GM18508 (cell line): Measurements from ENCODE around the gene OR13A1.
"Not testable (repeated sequence)": the region's sequence is repeated elsewhere in the genome, so short reads cannot be mapped to it uniquely, and the experiment has no call there.

Experiments
- ATAC-seq: cut with Tn5 transposase; IDR thresholded peaks from one replicate; pipeline ENCODE4 v1.9.1; 2021; ENCODE audit warnings: moderate number of reproducible peaks; ENCODE audit not compliant: insufficient read depth, unreplicated experiment

Gene OR13A1

DNA sequence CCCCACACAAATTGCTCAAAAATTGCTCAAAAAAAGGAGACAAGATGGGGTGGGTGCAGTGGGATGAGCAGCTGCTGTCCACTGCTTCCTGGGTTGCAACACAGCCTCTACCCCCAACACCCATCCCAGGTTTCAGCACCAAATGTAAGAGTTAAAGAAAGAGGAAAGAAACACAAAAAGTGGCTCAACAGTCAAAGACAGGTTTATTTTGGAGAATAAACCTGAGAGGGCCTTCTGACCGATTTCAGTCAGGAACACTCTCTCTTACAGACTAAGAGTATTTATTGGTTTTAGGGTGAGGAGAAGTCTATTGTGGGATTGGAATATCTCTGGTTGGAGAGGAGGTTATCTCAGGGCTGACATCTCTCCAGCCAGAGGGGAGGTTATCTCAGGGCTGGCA is 28.4 kb downstream of the OR13A1 start:
- ATAC-seq, result no peak

DNA sequence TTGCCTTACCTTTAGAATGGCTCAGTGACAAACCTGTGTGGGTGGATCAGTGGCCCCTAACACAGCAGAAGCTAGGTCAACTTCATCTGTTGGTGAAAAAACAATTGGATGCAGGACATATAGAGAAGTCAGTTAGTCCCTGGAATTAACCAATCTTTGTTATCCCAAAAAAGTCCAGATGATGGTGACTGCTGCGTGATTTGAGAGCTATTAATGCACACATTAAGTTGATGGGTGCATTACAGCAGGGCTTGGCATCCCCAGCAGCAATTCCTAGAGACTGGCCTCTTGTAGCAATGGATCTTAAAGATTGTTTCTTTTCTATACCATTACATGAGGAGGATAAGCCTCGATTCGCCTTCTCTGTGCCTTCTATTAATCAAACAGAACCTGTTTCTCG is 33.3 kb downstream of the OR13A1 start:
- no peak for ATAC-seq

DNA sequence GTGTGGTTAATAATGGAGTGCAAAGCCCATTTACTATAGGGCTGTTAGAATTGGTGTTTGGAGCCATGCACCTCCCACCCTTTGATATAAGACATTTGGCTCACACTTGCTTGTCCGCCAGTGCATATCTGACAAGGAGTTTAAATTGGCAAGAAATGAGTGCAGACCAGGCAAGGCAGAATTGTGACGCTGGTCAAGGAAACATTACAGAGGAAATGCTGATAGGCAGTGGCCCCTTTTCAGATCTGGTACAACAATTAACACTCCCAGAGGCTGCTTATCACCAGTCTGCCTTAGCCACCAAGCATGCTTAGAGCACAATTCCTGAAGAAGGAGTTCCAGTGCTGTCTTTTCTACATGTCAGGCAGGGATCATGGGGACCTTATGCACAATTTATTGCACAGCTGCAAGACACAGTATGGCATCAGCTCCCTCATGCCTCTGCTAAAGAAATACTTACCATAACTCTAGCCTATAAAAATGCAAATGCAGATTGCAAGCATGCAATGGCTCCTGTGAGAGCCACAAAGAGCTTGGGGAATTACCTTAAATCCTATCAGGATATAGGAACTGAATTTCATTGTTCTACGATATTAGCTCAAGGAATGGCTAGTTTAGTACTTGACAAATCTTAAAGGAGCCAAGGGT is 35.2 kb downstream of the OR13A1 start:
- ATAC-seq, result no peak

DNA sequence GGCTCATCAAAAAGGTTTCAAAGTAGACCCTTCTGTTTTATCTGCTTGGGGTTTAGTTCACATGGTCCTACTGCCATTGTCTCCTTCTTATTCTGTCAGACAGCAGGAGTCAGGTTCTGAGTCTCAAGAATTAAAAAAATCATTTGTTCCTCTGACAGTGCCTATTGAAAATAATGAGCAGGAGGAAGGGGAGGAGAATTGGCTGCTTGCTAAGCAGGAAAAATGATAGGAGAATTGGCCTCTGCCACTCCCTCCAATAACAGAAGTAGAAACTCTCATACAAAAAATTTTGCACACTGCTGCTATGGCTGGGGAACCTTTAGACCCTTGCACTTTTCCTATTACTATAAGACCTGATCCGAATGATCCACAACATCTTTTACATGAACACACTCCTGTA is 35.7 kb downstream of the OR13A1 start:
- ATAC-seq, result no peak

DNA sequence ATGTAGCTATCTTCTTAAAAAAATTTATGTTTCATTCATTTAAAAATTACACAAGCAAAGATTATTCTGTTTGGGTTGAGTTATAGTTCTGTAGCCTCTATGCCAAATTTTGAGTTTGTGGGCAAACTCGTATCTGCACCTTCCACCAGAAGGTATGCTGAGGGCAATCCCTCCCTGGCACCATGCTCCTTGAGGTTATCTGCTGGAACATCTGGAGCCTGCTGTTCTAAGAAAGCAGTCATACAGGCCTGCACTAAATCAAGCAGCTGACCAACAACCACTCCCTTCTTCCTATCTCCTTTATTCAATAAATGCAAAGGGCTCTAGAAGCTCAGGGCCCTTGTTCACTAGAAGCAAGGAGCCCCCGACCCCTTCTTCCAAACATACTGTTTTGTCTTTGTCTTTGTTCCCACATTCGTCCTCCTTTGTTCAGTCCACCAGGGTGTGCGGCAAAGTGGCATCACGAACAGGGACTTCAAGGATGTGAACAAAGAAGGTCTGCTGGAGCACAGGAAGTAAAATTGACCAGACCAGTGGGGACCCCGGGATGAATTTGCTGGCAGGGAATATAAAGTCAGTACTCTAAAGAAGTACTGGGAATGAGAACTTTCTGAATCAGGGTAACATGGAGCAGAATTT is 36.4 kb downstream of the OR13A1 start:
- no peak for ATAC-seq

DNA sequence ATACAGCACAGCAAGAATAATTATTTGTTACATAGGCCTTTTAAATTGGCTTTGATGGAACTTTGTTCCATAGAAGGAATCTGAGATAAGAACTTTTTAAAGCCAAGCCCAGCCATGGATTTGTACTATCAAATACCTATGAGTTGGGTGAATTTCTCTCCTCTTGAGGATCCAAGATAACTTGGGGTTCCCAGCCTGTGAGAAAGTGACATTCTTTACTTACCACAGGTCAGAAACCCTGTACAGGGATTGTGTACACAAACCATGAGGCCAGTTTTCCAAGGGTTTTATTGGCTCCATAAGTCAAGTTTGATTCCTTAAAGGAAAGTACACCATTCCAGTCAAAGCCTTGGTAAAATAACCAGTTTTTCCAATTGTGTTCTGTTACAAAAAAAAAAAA is 39.3 kb downstream of the OR13A1 start:
- ATAC-seq, result not testable (repeated sequence)

DNA sequence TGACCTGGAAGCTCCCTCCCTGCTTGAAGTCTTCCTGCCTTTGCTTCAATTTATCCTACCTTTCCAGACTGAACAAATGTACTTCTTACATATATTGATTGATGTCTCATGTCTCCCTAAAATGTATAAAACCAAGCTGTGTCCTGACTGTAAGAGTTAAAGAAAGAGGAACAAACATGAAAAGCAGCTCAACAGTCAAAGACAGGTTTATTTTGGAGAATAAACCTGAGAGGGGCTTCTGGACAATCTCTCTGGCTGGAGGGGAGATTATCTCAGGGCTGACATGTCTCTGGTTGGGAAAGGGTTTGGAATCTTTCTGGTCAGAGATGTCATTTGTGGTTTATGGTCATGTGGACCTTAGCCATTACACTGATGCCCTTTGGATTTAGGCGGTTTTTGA is 41.0 kb downstream of the OR13A1 start:
- ATAC-seq, result no peak

DNA sequence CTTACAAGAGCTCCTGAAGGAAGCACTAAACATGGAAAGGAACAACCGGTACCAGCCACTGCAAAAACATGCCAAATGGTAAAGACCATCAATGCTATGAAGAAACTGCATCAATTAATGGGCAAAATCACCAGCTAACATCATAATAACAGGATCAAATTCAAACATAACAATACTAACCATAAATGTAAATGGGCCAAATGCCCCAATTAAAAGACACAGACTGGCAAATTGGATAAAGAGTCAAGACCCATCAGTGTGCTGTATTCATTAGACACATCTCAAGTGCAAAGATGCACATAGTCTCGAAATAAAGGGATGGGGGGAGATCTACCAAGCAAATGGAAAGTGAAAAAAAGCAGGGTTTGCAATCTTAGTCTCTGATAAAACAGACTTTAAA is 47.6 kb downstream of the OR13A1 start:
- not testable (repeated sequence) for ATAC-seq

DNA sequence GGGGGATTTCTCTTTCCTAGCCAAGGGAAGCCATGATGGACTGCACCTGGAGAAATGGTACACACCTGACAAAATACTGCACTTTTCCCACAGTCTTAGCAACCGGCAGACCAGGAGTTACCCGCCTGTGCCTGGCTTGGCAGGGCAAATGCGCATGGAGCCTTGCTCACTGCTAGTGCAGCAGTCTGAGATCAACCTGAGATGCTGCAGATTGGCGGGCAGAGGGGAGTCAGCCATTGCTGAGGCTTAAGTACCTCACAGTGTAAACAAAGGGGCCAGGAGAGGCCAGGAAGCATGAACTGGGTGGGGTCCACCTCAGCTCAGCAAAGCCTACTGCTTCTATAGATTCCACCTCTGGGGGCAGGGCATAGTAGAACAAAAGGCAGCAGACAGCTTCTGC is 49.4 kb downstream of the OR13A1 start:
- no peak for ATAC-seq

DNA sequence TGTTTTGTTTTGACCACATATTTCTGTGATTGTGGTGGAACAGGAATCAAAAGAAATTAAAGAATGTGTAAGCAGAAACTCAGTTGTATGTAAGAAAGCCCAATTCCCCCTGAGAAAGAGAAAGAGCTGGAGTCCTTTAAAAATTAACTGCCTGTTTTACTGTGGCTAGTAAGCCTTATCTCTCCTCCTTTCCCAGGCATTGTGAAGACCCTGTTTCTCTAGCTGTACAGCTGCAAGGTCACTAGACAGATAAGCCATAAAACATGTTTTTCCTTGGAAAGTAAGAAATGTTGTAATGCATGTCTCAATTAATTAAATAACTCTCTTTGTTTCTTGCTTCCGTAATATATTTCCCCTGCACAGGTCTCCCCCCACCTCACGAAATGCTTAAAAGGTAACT is 53.5 kb downstream of the OR13A1 start:
- ATAC-seq, result no peak

DNA sequence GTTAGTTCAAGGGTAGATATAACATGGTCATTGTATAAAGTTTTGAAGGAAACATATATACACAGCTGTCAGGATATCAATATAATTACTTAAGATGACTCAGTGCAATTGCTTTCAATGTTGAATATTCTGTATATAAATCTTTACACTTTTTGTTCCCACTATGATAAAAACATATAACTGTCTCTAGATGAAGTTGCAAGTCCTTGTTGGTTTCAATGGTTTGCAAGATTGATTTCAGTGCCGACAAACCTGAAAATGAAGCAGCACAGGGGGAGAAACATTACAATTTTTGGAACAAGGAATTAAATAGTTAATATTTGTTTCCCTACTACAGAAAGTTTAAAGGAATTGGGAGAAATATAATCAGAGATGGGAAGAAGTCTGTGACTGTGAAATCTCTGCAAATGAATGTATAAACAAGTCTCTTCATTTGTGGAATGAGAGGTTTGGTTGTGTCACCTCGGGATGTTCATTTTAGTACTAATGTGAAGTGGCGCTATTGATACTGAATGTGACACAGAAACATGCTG is 54.1 kb downstream of the OR13A1 start:
- ATAC-seq, result no peak

DNA sequence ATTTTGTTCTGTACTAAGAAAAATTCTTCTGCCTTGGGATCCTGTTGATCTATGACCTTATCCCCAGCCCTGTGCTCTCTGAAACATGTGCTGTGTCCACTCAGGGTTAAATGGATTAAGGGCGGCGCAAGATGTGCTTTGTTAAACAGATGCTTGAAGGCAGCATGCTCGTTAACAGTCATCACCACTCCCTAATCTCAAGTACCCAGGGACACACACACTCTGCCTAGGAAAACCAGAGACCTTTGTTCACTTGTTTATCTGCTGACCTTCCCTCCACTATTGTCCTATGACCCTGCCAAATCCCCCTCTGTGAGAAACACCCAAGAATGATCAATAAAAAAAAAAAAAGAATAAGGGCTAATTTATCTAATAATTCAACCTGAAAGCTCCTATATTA is 54.8 kb downstream of the OR13A1 start:
- ATAC-seq, result not testable (repeated sequence)

DNA sequence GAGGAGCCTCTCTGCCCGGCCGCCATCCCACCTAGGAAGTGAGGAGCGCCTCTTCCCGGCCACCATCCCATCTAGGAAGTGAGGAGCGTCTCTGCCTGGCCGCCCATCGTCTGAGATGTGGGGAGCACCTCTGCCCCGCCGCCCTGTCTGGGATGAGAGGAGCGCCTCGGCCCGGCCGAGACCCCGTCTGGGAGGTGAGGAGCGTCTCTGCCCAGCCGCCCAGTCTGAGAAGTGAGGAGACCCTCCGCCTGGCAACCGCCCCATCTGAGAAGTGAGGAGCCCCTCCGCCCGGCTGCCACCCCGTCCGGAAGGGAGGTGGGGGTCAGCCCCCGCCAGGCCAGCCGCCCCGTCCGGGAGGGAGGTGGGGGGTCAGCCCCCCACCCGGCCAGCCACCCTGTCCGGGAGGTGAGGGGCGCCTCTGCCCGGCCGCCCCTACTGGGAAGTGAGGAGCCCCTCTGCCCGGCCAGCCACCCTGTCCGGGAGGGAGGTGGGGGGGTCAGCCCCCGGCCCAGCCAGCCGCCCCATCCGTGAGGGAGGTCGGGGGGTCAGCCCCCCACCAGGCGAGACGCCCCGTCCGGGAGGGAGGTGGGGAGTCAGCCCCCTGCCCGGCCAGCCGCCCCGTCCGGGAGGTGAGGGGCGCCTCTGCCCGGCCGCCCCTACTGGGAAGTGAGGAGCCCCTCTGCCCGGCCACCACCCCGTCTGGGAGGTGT is 55.5 kb downstream of the OR13A1 start:
- ATAC-seq, result not testable (repeated sequence)

DNA sequence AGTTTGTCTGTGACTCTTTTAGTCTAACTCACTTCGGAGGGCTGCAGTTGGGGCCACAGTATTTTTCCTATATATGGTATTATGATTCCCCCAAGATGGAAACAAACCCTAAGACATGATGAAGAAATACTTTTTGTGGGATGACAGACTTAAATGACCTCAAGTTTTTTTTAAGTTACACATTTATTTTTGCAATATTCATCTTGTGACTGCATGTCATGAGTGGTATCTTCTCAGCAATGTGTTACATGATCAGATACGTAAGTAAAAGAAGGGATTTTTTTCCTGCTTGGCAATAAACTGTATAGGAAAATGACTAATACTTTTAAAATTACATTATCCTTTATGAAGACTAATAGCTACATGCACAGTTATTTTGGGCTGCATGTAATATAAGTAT is 57.8 kb downstream of the OR13A1 start:
- ATAC-seq, result no peak

DNA sequence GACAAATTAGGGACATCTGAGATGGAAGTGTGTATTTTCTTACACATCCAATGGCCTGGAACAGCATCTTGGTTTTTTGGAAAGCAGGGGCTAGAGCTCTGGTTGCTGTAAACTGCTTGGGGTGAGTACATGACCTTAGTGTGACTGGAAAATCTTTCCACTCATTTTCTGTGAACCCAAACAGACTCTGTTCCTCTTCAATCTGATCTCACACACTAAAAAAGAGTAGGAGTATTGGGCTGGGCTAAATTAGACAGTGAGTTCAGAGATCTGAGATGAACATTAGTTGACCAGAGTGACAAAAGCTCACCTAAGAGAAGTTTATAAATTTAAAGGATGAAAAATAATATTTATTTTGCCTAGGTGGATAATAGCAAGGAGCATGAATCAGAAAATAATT is 59.2 kb downstream of the OR13A1 start:
- no peak for ATAC-seq

DNA sequence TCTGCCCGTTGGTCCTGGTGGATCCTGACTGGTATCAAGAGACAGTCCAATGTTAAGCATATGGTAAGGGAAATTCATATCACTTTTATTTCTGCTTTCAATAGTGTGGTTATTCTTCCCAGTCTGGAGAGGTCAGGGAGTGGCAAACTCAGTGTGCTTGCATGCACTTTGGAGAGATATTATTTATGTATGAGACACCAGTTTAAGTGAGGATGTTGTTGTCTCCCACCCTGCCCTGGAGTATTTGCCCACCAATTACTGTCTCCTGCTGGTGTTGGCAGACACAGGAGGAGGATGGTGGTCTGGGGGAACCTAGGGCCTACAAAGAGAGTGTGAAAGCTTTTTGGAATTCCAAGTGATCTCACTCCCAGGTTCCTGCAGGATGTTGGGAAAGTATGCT is 59.7 kb downstream of the OR13A1 start:
- no peak for ATAC-seq

DNA sequence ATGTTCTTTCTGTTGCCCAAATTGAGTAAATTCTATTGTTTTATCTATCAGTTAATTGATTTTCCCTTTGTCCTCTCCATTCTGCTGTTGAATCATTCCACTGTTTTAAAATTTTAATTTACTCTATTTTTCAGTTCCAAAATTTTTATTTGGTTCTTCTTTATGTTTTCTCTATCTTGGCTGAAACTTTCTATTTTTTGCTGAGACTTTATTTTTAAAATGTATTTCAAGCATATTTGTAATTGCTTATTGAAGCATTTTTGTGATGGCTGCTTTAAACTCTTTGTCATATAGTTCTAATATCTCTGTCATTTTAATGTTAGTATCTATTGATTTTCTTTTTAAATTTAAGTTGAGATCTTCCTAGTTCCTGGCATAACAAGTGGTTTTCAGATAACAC is 60.5 kb downstream of the OR13A1 start:
- no peak for ATAC-seq

DNA sequence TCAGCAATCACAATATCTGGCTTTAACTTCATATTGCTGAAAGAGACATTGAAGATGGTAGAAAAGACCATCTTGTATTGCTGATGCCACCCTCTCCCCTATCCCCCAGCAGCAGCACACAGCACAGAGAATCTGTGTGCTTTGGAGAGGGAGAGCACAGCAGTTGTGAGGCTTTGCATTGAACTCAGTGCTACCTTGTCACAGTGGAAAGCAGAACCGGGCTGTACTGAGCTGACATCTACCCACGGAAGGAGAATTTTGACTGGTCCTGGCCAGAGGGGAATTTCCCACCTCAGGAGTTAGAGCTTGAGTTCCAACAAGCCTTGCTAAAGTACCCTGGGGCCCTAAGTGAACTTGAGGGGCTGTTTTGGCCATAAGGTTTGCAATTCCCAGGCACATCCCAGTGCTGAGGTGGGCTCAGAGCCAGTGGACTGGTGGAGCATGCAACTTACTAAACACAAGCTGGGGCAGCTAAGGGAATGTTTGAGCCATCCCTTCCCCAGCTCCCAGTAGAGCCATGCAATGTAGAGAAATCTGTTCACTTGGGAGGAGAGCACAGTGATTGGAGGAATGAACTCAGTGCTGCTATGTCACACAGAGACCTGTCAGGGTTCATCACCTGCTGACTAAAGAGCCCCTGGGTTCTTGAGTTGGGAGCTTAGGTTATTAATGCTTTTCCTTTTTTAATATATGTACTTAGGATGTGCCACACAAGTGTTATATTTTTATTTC is 62.1 kb downstream of the OR13A1 start:
- peak; percentile 46 for ATAC-seq
